D341Med (cell line): ENCODE data around the gene OTOP3.
"Not testable (repeated sequence)": the region's sequence is repeated elsewhere in the genome, so short reads cannot be mapped to it uniquely, and the experiment has no call there.

ENCODE experiments used
- DNase-seq: peaks from one replicate; pipeline ENCODE4 v3.0.0; 2012; ENCODE audit warnings: low spot score

Gene OTOP3

GRCh38 chr17:74935585-74936469, at the start of gene OTOP3:
Gene OTOP3, plus strand, starts transcription at chr17:74935898. Its CDS starts 24 bp downstream, at chr17:74935922.
- DNase-seq, result peak; percentile 80

- no peak for DNase-seq
Observed at GRCh38 chr17:74888469-74888868, 47.2 kb upstream of the OTOP3 start.

GRCh38 chr17:74890554-74890953, 45.1 kb upstream of the OTOP3 start:
- no peak for DNase-seq

- DNase-seq, result no peak
Observed at GRCh38 chr17:74892013-74892841, 43.5 kb upstream of the OTOP3 start.

GRCh38 chr17:74892974-74893911, 42.5 kb upstream of the OTOP3 start, which contains the start of gene FADS6:
Gene FADS6, minus strand, starts transcription at chr17:74893633. Its CDS starts 38 bp downstream, at chr17:74893595.
- DNase-seq, result peak; percentile 70

GRCh38 chr17:74893936-74894671, 41.6 kb upstream of the OTOP3 start:
- no peak for DNase-seq

- DNase-seq, result no peak
Observed at GRCh38 chr17:74898376-74898946, 37.2 kb upstream of the OTOP3 start.

GRCh38 chr17:74900208-74900607, 35.5 kb upstream of the OTOP3 start:
- no peak for DNase-seq

- no peak for DNase-seq
Observed at GRCh38 chr17:74901353-74902135, 34.2 kb upstream of the OTOP3 start.

GRCh38 chr17:74903034-74903433, 32.7 kb upstream of the OTOP3 start:
- no peak for DNase-seq

GRCh38 chr17:74903671-74904070, 32.0 kb upstream of the OTOP3 start:
- no peak for DNase-seq

- no peak for DNase-seq
Observed at GRCh38 chr17:74904687-74905409, 30.9 kb upstream of the OTOP3 start.

- not testable (repeated sequence) for DNase-seq
Observed at GRCh38 chr17:74906214-74906793, 29.4 kb upstream of the OTOP3 start.

- DNase-seq, result no peak
Observed at GRCh38 chr17:74907012-74907411, 28.7 kb upstream of the OTOP3 start.

GRCh38 chr17:74909097-74909496, 26.6 kb upstream of the OTOP3 start:
- DNase-seq, result not testable (repeated sequence)

- not testable (repeated sequence) for DNase-seq
Observed at GRCh38 chr17:74911423-74911822, 24.3 kb upstream of the OTOP3 start.

- DNase-seq, result no peak
Observed at GRCh38 chr17:74916136-74916850, 19.4 kb upstream of the OTOP3 start.

GRCh38 chr17:74916851-74917199, 18.9 kb upstream of the OTOP3 start:
- no peak for DNase-seq
